AG04450 (cell line): ENCODE results near the gene HAX1. TPM values are rescaled to one million over a fixed set of nuclear protein-coding genes. Genes with fewer than 3 reads are reported as not detected.
A peak's percentile ranks its signal among the peaks of the same experiment; 100 is the strongest.

ENCODE experiments used
- CTCF ChIA-PET: fragments of 300-600, 350-600 bp; formaldehyde crosslinking; extraction: SDS; loops from one replicate; lab custom pipeline; 2022; ENCODE audit warnings: antibody characterized with exemption, inconsistent platforms; lab: Charles Lee
- POLR2A ChIA-PET: fragments of 350-600 bp; formaldehyde crosslinking; extraction: SDS; loops from one replicate; lab custom pipeline; 2021; ENCODE audit warnings: antibody characterized with exemption, inconsistent platforms; lab: Yijun Ruan, JAX
- DNase-seq: peaks from one replicate; pipeline ENCODE4 v3.0.0-alpha.2; 2011; ENCODE audit warnings: low read depth, low spot score
- H3K27ac ChIP-seq: one replicate; pipeline ENCODE4 v1.5.1; 2012; ENCODE audit warnings: low read depth, low read length, control low read depth
- H3K27me3 ChIP-seq: one replicate; pipeline ENCODE4 v1.6.0; 2012; ENCODE audit warnings: low read length; ENCODE audit not compliant: control insufficient read depth, insufficient read depth
- H3K4me3 ChIP-seq: 2 replicates; pipeline ENCODE4 v1.5.1; 2011; ENCODE audit warnings: mild to moderate bottlenecking, low read depth, low read length, control low read depth
- H3K9me3 ChIP-seq: 2 replicates; pipeline ENCODE4 v1.5.1; 2012; ENCODE audit warnings: low read length; ENCODE audit not compliant: control insufficient read depth, insufficient read depth
- CTCF ChIP-seq: IDR thresholded peaks from 2 replicates; pipeline ENCODE4 v1.5.1; 2011; ENCODE audit warnings: low read depth, low read length, control low read depth, inconsistent platforms
- polyA plus RNA-seq: library from polyadenylated mRNA; depleted of rRNA; stranded (reverse); fragments of >200 nt; gene quantifications from 2 replicates; pipeline ENCODE4 v1.2.3, GENCODE V29; 2011; rRNA removed
- small RNA-seq: library from RNA; depleted of rRNA; stranded (forward); fragments of <200 nt; gene quantifications from one replicate; pipeline ENCODE3, GENCODE V24; 2012; ENCODE audit warnings: low read depth; ENCODE audit not compliant: insufficient read length

HAX1 gene
- polyA plus RNA-seq, 1 experiment: 131 TPM

- Histone ChIP-seq H3K27ac (no peak overlapping the region), H3K4me3 (no peak overlapping the region), H3K9me3 (no peaks in the 10 kb centered on the region), H3K27me3 (peaks cover 22% of the 10 kb centered on the region)
- no peak for TF ChIP-seq CTCF
- CTCF ChIA-PET: interaction anchor here (1.1 to 6.5 kb wide), 5 partner anchors 7 to 124 kb away, joined by 3 to 127 read pairs (median 7); no protein-coding TSS in a partner anchor
- POLR2A ChIA-PET: no interaction called here
- DNase-seq: no peak
Measured at GRCh38 chr1:154323493-154323892, 51.1 kb downstream of the HAX1 start.

GRCh38 chr1:154324241-154324640, 51.8 kb downstream of the HAX1 start:
- peak overlapping the region; percentile 89 for H3K4me3 ChIP-seq
- H3K27me3 ChIP-seq: peaks cover 22% of the 10 kb centered on the region
- CTCF ChIA-PET: interaction anchor here (0.6 to 6.5 kb wide), 14 partner anchors 8 to 302 kb away, joined by 3 to 127 read pairs (median 4); no protein-coding TSS in a partner anchor
- POLR2A ChIA-PET: no interaction called here
- no peak for DNase-seq
- TF ChIP-seq CTCF: no peak
- no peaks in the 10 kb centered on the region for H3K9me3 ChIP-seq
- H3K27ac ChIP-seq: no peak overlapping the region

GRCh38 chr1:154324669-154325582, 52.5 kb downstream of the HAX1 start, which contains the start of gene ATP8B2:
Gene ATP8B2 (plus strand): TSS chr1:154325525. CDS start chr1:154328142, 2,617 bp downstream.
- no peaks in the 10 kb centered on the region for H3K9me3 ChIP-seq
- peak; percentile 95 for TF ChIP-seq CTCF
- CTCF ChIA-PET: interaction anchor here (0.5 to 6.5 kb wide), 14 partner anchors 9 to 595 kb away, joined by 3 to 127 read pairs (median 5); no protein-coding TSS in a partner anchor
- H3K27me3 ChIP-seq: peaks cover 22% of the 10 kb centered on the region
- POLR2A ChIA-PET: interaction anchor here (0.6 to 1.3 kb wide), 3 partner anchors 51 to 335 kb away, joined by 3 to 4 read pairs (median 3); partner anchors contain the start of gene RPS27
- H3K27ac ChIP-seq: peak within 1 kb of the TSS; percentile 99
- peak within 1 kb of the TSS; percentile 89 for H3K4me3 ChIP-seq
- no peak for DNase-seq

Small RNA genes within 50 kb of the gene (small RNA-seq; reads per million reads assigned to genes)
- gene RF00273 (not detected), gene RNU6-121P (not detected), gene RNU6-239P (not detected), gene SNORA58B (not detected)

Other genes starting within 250 kb of the HAX1 start
- gene NUP210L, start 117.6 kb upstream of the HAX1 start, polyA plus RNA-seq: 0.01 TPM in 1 of 2 replicates, not detected in the other
- gene TPM3, start 80.5 kb upstream of the HAX1 start, polyA plus RNA-seq: 397 and 565 TPM in 2 replicates
- not detected in 2 replicates for gene CFAP141, start 66.3 kb upstream of the HAX1 start, polyA plus RNA-seq
- gene UBAP2L, start 51.7 kb upstream of the HAX1 start, polyA plus RNA-seq: 173 and 177 TPM in 2 replicates
- gene AQP10, start 48.5 kb downstream of the HAX1 start, polyA plus RNA-seq: not detected in 2 replicates
- gene ATP8B2, start 52.9 kb downstream of the HAX1 start, polyA plus RNA-seq: 42.5 and 45.7 TPM in 2 replicates
- 5.9 and 6.1 TPM in 2 replicates for gene IL6R, start 132.7 kb downstream of the HAX1 start, polyA plus RNA-seq
- not detected in 2 replicates for gene TDRD10, start 229.6 kb downstream of the HAX1 start, polyA plus RNA-seq
- not detected in 2 replicates for gene SHE, start 229.8 kb downstream of the HAX1 start, polyA plus RNA-seq